GM23338 (cell line): ENCODE measurements around the gene TRIM28. TPM values are rescaled to one million over a fixed set of nuclear protein-coding genes. Genes with fewer than 3 reads are reported as not detected.

Source experiments
- ATAC-seq: fragments of 200-7000 bp; cut with Tn5 transposase; 3 replicates; pipeline ENCODE4 v1.9.1; 2020
- DNase-seq: peaks from one replicate; pipeline ENCODE4 v3.0.0-alpha.2; 2015; ENCODE audit warnings: low spot score
- H2AFZ ChIP-seq: fragments of 200-600 bp; sonication (generic); 2 replicates; pipeline ENCODE4 v1.8.0; 2016; ENCODE audit warnings: antibody characterized with exemption, mild to moderate bottlenecking, moderate library complexity
- H3F3A ChIP-seq: fragments of 200-600 bp; sonication (generic); replicated peaks from 2 replicates; pipeline ENCODE4 v1.8.0; 2017; ENCODE audit warnings: antibody characterized with exemption, mixed run types, low read depth
- H3K27ac ChIP-seq: fragments of 200-600 bp; sonication (generic); 2 replicates; pipeline ENCODE4 v1.6.1; 2016; ENCODE audit warnings: low read depth
- H3K27me3 ChIP-seq: fragments of 200-600 bp; sonication (generic); 2 replicates; pipeline ENCODE4 v1.8.0; 2016; ENCODE audit warnings: mild to moderate bottlenecking, mixed run types, moderate library complexity; ENCODE audit not compliant: insufficient read depth
- H3K36me3 ChIP-seq: fragments of 200-600 bp; sonication (generic); 2 replicates; pipeline ENCODE4 v1.8.0; 2016; ENCODE audit warnings: mild to moderate bottlenecking; ENCODE audit not compliant: insufficient read depth
- H3K4me1 ChIP-seq: fragments of 200-600 bp; sonication (generic); 2 replicates; pipeline ENCODE4 v1.8.0; 2016; ENCODE audit warnings: mild to moderate bottlenecking, moderate library complexity; ENCODE audit not compliant: insufficient read depth
- H3K4me2 ChIP-seq: fragments of 200-600 bp; sonication (generic); 2 replicates; pipeline ENCODE4 v1.7.1; 2017; ENCODE audit warnings: mixed run types
- H3K4me3 ChIP-seq: fragments of 200-600 bp; sonication (generic); 2 replicates; pipeline ENCODE4 v1.6.1; 2016; ENCODE audit warnings: mixed run types
- H3K79me2 ChIP-seq: fragments of 200-600 bp; sonication (generic); replicated peaks from 2 replicates; pipeline ENCODE4 v1.8.0; 2017; ENCODE audit warnings: mild to moderate bottlenecking; ENCODE audit not compliant: insufficient read depth
- H3K9me2 ChIP-seq: fragments of 200-600 bp; sonication (generic); 2 replicates; pipeline ENCODE4 v1.8.0; 2017; ENCODE audit not compliant: insufficient read depth
- H4K20me1 ChIP-seq: fragments of 200-600 bp; sonication (generic); replicated peaks from 2 replicates; pipeline ENCODE4 v1.8.0; 2017; ENCODE audit warnings: mild to moderate bottlenecking; ENCODE audit not compliant: insufficient read depth
- H3K27ac Mint-ChIP-seq: 2 replicates; pipeline ENCODE4 v1.8.0; 2020; ENCODE audit warnings: inconsistent platforms, mild to moderate bottlenecking, moderate library complexity, mixed read lengths
- H3K27me3 Mint-ChIP-seq: 3 replicates; pipeline ENCODE4 v1.8.0; 2022; ENCODE audit warnings: low read depth, mild to moderate bottlenecking, moderate library complexity, mixed read lengths, inconsistent platforms; ENCODE audit not compliant: insufficient read depth, poor library complexity
- H3K36me3 Mint-ChIP-seq: 3 replicates; pipeline ENCODE4 v1.8.0; 2021; ENCODE audit warnings: low read depth, mild to moderate bottlenecking, inconsistent platforms, moderate library complexity, mixed read lengths
- H3K4me1 Mint-ChIP-seq: 3 replicates; pipeline ENCODE4 v1.8.0; 2020; ENCODE audit warnings: mild to moderate bottlenecking, inconsistent platforms, mixed read lengths
- H3K4me3 Mint-ChIP-seq: 3 replicates; pipeline ENCODE4 v1.8.0; 2021; ENCODE audit warnings: moderate library complexity, mild to moderate bottlenecking, inconsistent platforms, mixed read lengths
- H3K9me3 Mint-ChIP-seq: 3 replicates; pipeline ENCODE4 v1.8.0; 2020; ENCODE audit warnings: moderate library complexity, mild to moderate bottlenecking, inconsistent platforms, mixed read lengths
- CREB1 ChIP-seq: fragments of 250-450 bp; sonication (Bioruptor Pico); IDR thresholded peaks from 2 replicates; pipeline ENCODE4 v1.5.0; 2020; ENCODE audit warnings: low read depth, mild to moderate bottlenecking, moderate library complexity
- EZH2 ChIP-seq: fragments of 200-600 bp; sonication (generic); IDR thresholded peaks from one replicate; pipeline ENCODE4 v1.8.0; 2017; ENCODE audit warnings: antibody characterized with exemption, mild to moderate bottlenecking, low read depth; ENCODE audit not compliant: unreplicated experiment
- EZH2phosphoT487 ChIP-seq: fragments of 200-600 bp; sonication (generic); IDR thresholded peaks from one replicate; pipeline ENCODE4 v1.8.1; 2018; ENCODE audit warnings: antibody characterized with exemption; ENCODE audit not compliant: unreplicated experiment
- JUNB ChIP-seq: IDR thresholded peaks from one replicate; pipeline ENCODE4 v1.6.1; 2016; ENCODE audit warnings: antibody characterized with exemption; ENCODE audit not compliant: unreplicated experiment
- NANOG ChIP-seq: IDR thresholded peaks from 2 replicates; pipeline ENCODE4 v1.6.1; 2016; ENCODE audit warnings: antibody characterized with exemption, borderline replicate concordance
- POLR2AphosphoS5 ChIP-seq: IDR thresholded peaks from 2 replicates; pipeline ENCODE4 v1.6.1; 2016; ENCODE audit warnings: antibody characterized with exemption, low read depth
- STAT1 ChIP-seq: IDR thresholded peaks from one replicate; pipeline ENCODE4 v1.6.1; 2016; ENCODE audit warnings: antibody characterized with exemption; ENCODE audit not compliant: unreplicated experiment
- ZNF114 ChIP-seq: fragments of 250-450 bp; sonication (Bioruptor Pico); IDR thresholded peaks from 2 replicates; pipeline ENCODE4 v1.5.0; 2020; ENCODE audit warnings: mild to moderate bottlenecking, moderate library complexity
- polyA plus RNA-seq: library from polyadenylated mRNA; unstranded; fragments of >200 nt; fragmentation: Nextera tagmentation; extraction: Ambion mirVana; gene quantifications from 2 replicates; pipeline ENCODE4 v1.2.1, GENCODE V29; 2016
- total RNA-seq: library from RNA; depleted of rRNA; stranded (reverse); fragments of >200 nt; shearing (Covaris generic); gene quantifications from 2 replicates; pipeline ENCODE4 v1.2.3, GENCODE V29; 2014
- TF ChIP-seq, protein P1 (sequence below): fragments of 250-450 bp; sonication (Bioruptor Pico); IDR thresholded peaks from 2 replicates; pipeline ENCODE4 v1.5.0; 2020; ENCODE audit warnings: mild to moderate bottlenecking, moderate library complexity
- TF ChIP-seq, protein P2 (sequence below), 2 experiments: fragments of 200-600 bp in 1 of 2; sonication (generic) in 1 of 2; conservative IDR thresholded peaks; 2 replicates each; pipeline versions ENCODE4 v1.5.1 to v1.6.1; 2016 to 2017; ENCODE audit warnings: antibody characterized with exemption in 2 of 2, low read depth in 2 of 2, mild to moderate bottlenecking in 2 of 2, moderate library complexity in 1 of 2
- TF ChIP-seq, protein P3 (sequence below): IDR thresholded peaks from 2 replicates; pipeline ENCODE4 v1.6.1; 2016; ENCODE audit warnings: antibody characterized with exemption

TRIM28 gene
- total and polyA plus RNA-seq, 2 experiments from 2014 or later: 920 to 1,430 TPM

DNA sequence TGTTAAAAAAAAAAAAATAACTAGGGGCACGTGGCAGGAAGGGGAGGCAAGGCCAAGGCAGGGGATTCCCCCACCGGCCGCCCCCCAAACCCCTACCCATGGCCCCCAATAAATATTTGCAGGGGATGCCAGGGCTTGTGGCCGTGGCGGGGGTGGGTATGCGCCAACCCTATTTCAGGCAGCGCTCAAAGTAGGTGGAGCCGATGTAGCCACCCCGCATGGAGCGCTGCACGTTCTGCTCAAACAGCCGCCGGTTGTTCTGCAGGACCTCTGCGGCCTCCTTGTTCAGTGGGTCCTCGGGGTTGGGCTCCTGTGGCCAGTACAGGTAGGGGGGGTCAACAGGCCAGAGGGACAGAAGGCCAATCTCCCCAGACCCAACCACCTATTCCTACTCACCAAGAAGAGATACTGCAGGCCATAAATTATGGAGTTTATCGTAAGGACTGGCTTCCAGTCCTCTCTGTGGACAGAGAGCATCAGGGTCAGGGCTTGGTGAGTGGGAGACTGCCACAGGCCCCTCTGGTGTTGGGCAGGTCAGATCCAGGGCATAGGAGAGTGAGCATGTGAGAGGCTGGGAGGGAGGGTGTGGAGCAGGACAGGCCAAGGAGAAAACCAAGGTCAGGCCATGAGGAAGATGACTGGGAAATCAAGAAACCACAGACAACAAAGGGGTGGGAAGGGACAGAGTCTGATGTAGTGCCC is 12.2 kb downstream of the TRIM28 start:
- Mint-ChIP-seq H3K4me1 (peaks cover 42% of the 10 kb centered on the region), H3K36me3 (peaks cover 60% of the 10 kb centered on the region), H3K9me3 (peaks cover 8% of the 10 kb centered on the region; the same call in 2 of the 3 replicates), H3K4me3 (peak overlapping the region; percentile 97), H3K27me3 (peaks cover 49% of the 10 kb centered on the region), H3K27ac (peak overlapping the region; percentile 72; the same call in 1 of the 2 replicates)
- Histone ChIP-seq H3K79me2 (peaks cover 20% of the 10 kb centered on the region), H3K27ac (peak overlapping the region; percentile 97; the same call in 1 of the 2 replicates), H4K20me1 (no peaks in the 10 kb centered on the region; the same call in 1 of the 2 replicates), H3K4me3 (no peak overlapping the region; the same call in 1 of the 2 replicates), H3K9me2 (peaks cover 5% of the 10 kb centered on the region; the same call in 1 of the 2 replicates), H3K4me1 (peaks cover 23% of the 10 kb centered on the region), H3F3A (peaks cover 64% of the 10 kb centered on the region), H3K27me3 (peaks cover 14% of the 10 kb centered on the region), H2AFZ (no peak overlapping the region), H3K4me2 (0 out of 2 replicates have a peak overlapping the region, but pooled peaks have one; percentile 81), H3K36me3 (peaks cover 12% of the 10 kb centered on the region)
- no peak for ATAC-seq
- TF ChIP-seq STAT1: no peak
- no peak for TF ChIP-seq ZNF114
- TF ChIP-seq EZH2phosphoT487: no peak
- DNase-seq: no peak

DNA sequence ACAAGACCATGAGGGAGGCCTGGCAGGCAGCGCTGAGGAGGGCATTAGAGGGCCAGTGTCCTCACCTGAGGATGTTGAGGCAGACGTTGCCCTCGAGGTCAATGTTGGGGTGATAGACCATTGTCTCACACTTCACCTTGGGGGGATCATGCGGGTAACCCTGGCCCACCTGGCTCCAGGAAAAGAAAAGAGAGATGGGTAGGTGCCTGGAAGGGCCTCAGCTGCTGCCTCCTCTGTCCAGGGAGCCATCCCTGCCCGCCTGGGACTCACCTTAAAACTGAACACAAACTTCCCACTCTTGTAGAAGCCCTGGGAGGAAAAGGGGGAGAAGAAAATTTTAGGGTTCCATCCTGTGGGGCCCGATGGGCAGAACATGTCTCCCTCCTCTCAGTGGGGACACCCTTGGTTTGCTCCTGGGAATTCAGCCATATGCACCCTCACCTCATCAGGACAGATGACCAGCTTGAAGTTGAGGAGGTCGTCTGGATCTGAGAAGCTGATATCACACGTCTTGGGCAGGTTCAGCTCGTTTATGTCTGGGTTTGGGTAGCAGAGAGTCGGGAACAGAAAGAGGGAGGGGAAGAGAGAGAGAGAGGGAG is 12.9 kb downstream of the TRIM28 start:
- peak overlapping the region; percentile 84 for H3K4me3 ChIP-seq
- Mint-ChIP-seq H3K4me1 (peaks cover 43% of the 10 kb centered on the region), H3K27me3 (peaks cover 55% of the 10 kb centered on the region), H3K9me3 (peaks cover 8% of the 10 kb centered on the region; the same call in 2 of the 3 replicates), H3K27ac (peak overlapping the region; percentile 72; the same call in 1 of the 2 replicates), H3K36me3 (peaks cover 53% of the 10 kb centered on the region), H3K4me3 (peak overlapping the region; percentile 97)
- ATAC-seq: no peak
- peaks cover 20% of the 10 kb centered on the region for H3K79me2 ChIP-seq
- no peaks in the 10 kb centered on the region; the same call in 1 of the 2 replicates for H4K20me1 ChIP-seq
- peak overlapping the region; percentile 98 for H3K4me2 ChIP-seq
- H3K27ac ChIP-seq: no peak overlapping the region
- no peak for DNase-seq
- 0 out of 2 replicates have a peak, but pooled peaks cover 6% of the 10 kb centered on the region for H3K36me3 ChIP-seq
- H2AFZ ChIP-seq: no peak overlapping the region
- H3K4me1 ChIP-seq: peaks cover 23% of the 10 kb centered on the region
- H3F3A ChIP-seq: peaks cover 62% of the 10 kb centered on the region
- peaks cover 21% of the 10 kb centered on the region for H3K27me3 ChIP-seq
- peaks cover 5% of the 10 kb centered on the region; the same call in 1 of the 2 replicates for H3K9me2 ChIP-seq
- TF ChIP-seq JUNB: no peak
- TF ChIP-seq NANOG: no peak
- TF ChIP-seq ZNF114: no peak
- TF ChIP-seq EZH2: no peak
- no peak for TF ChIP-seq STAT1
- no peak for TF ChIP-seq CREB1 (CRISPR knock-in tag)
- TF ChIP-seq, protein P1, sequence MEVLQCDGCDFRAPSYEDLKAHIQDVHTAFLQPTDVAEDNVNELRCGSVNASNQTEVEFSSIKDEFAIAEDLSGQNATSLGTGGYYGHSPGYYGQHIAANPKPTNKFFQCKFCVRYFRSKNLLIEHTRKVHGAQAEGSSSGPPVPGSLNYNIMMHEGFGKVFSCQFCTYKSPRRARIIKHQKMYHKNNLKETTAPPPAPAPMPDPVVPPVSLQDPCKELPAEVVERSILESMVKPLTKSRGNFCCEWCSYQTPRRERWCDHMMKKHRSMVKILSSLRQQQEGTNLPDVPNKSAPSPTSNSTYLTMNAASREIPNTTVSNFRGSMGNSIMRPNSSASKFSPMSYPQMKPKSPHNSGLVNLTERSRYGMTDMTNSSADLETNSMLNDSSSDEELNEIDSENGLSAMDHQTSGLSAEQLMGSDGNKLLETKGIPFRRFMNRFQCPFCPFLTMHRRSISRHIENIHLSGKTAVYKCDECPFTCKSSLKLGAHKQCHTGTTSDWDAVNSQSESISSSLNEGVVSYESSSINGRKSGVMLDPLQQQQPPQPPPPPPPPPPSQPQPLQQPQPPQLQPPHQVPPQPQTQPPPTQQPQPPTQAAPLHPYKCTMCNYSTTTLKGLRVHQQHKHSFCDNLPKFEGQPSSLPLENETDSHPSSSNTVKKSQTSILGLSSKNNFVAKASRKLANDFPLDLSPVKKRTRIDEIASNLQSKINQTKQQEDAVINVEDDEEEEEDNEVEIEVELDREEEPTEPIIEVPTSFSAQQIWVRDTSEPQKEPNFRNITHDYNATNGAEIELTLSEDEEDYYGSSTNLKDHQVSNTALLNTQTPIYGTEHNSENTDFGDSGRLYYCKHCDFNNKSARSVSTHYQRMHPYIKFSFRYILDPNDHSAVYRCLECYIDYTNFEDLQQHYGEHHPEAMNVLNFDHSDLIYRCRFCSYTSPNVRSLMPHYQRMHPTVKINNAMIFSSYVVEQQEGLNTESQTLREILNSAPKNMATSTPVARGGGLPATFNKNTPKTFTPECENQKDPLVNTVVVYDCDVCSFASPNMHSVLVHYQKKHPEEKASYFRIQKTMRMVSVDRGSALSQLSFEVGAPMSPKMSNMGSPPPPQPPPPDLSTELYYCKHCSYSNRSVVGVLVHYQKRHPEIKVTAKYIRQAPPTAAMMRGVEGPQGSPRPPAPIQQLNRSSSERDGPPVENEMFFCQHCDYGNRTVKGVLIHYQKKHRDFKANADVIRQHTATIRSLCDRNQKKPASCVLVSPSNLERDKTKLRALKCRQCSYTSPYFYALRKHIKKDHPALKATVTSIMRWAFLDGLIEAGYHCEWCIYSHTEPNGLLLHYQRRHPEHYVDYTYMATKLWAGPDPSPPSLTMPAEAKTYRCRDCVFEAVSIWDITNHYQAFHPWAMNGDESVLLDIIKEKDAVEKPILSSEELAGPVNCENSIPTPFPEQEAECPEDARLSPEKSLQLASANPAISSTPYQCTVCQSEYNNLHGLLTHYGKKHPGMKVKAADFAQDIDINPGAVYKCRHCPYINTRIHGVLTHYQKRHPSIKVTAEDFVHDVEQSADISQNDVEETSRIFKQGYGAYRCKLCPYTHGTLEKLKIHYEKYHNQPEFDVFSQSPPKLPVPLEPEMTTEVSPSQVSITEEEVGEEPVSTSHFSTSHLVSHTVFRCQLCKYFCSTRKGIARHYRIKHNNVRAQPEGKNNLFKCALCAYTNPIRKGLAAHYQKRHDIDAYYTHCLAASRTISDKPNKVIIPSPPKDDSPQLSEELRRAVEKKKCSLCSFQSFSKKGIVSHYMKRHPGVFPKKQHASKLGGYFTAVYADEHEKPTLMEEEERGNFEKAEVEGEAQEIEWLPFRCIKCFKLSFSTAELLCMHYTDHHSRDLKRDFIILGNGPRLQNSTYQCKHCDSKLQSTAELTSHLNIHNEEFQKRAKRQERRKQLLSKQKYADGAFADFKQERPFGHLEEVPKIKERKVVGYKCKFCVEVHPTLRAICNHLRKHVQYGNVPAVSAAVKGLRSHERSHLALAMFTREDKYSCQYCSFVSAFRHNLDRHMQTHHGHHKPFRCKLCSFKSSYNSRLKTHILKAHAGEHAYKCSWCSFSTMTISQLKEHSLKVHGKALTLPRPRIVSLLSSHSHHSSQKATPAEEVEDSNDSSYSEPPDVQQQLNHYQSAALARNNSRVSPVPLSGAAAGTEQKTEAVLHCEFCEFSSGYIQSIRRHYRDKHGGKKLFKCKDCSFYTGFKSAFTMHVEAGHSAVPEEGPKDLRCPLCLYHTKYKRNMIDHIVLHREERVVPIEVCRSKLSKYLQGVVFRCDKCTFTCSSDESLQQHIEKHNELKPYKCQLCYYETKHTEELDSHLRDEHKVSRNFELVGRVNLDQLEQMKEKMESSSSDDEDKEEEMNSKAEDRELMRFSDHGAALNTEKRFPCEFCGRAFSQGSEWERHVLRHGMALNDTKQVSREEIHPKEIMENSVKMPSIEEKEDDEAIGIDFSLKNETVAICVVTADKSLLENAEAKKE (CRISPR knock-in tag): no peak
- TF ChIP-seq, protein P2, sequence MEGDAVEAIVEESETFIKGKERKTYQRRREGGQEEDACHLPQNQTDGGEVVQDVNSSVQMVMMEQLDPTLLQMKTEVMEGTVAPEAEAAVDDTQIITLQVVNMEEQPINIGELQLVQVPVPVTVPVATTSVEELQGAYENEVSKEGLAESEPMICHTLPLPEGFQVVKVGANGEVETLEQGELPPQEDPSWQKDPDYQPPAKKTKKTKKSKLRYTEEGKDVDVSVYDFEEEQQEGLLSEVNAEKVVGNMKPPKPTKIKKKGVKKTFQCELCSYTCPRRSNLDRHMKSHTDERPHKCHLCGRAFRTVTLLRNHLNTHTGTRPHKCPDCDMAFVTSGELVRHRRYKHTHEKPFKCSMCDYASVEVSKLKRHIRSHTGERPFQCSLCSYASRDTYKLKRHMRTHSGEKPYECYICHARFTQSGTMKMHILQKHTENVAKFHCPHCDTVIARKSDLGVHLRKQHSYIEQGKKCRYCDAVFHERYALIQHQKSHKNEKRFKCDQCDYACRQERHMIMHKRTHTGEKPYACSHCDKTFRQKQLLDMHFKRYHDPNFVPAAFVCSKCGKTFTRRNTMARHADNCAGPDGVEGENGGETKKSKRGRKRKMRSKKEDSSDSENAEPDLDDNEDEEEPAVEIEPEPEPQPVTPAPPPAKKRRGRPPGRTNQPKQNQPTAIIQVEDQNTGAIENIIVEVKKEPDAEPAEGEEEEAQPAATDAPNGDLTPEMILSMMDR (conservative IDR thresholded peaks at IDR 0.05; ENCODE audit: low read depth in 2 of 2): no peak
- TF ChIP-seq, protein P3, sequence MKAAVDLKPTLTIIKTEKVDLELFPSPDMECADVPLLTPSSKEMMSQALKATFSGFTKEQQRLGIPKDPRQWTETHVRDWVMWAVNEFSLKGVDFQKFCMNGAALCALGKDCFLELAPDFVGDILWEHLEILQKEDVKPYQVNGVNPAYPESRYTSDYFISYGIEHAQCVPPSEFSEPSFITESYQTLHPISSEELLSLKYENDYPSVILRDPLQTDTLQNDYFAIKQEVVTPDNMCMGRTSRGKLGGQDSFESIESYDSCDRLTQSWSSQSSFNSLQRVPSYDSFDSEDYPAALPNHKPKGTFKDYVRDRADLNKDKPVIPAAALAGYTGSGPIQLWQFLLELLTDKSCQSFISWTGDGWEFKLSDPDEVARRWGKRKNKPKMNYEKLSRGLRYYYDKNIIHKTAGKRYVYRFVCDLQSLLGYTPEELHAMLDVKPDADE: no peak
- TF ChIP-seq EZH2phosphoT487: no peak
- TF ChIP-seq POLR2AphosphoS5: no peak
